Measurements from ENCODE around the gene GINS2. TPM values are rescaled to one million over a fixed set of nuclear protein-coding genes. Genes with fewer than 3 reads are reported as not detected.

GINS2 gene
- total and polyA plus RNA-seq, 2 experiments from 2014 or later: 40.5 to 44.4 TPM

DNA sequence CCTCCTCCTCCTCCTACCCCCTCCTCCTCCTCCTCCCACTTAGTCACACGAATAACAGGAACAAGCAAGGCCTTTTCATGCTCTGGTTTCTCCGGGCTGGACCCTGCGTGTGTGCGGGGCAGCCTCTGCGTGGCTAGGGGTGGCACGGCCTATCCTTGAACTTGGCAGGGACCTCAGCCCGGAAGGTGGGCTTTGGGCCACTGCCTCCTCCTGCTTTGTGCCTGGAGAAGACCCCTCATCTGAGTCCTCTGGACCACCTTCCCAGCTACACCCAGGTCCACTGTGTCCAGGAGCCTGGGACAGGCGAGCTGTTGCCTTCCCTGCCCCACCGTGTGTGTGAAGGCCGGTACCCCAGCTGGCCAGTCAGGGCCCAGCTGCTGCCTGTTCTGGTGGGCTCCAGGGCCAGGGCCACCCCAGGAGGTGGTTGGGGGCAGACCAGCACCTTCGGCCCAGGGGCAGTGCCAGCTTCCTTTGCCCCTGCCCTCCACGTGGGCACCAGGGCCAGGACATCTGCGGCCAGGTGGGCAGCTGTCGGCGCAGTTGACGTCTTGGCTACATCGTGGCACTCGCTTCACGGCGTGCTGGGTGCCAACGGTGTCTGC is 35.4 kb downstream of the GINS2 start:
- Mint-ChIP-seq H3K27me3 (ENCODE audit: insufficient read depth, low read depth, poor library complexity) (peaks cover 10% of the 10 kb centered on the region), H3K27ac (no peak overlapping the region), H3K4me1 (peaks cover 8% of the 10 kb centered on the region; the same call in 2 of the 3 replicates), H3K4me3 (no peak overlapping the region), H3K36me3 (ENCODE audit: low read depth) (peaks cover 58% of the 10 kb centered on the region), H3K9me3 (no peaks in the 10 kb centered on the region)
- Histone ChIP-seq H3K36me3 (ENCODE audit: insufficient read depth) (0 out of 2 replicates have a peak, but pooled peaks cover 7% of the 10 kb centered on the region), H3K4me1 (ENCODE audit: insufficient read depth) (no peaks in the 10 kb centered on the region), H3F3A (replicated peaks; ENCODE audit: low read depth) (peaks cover 26% of the 10 kb centered on the region), H3K27ac (ENCODE audit: low read depth) (no peak overlapping the region), H4K20me1 (replicated peaks; ENCODE audit: insufficient read depth) (peaks cover 12% of the 10 kb centered on the region), H3K27me3 (ENCODE audit: insufficient read depth) (no peaks in the 10 kb centered on the region), H2AFZ (no peak overlapping the region), H3K9me2 (ENCODE audit: insufficient read depth) (no peaks in the 10 kb centered on the region), H3K79me2 (replicated peaks; ENCODE audit: insufficient read depth) (peaks cover 3% of the 10 kb centered on the region; the same call in 1 of the 2 replicates), H3K4me3 (no peak overlapping the region), H3K4me2 (no peak overlapping the region)
- DNase-seq (ENCODE audit: low spot score) (no peak), ATAC-seq (no peak)
- TF ChIP-seq CREB1 (CRISPR knock-in tag; IDR thresholded peaks at IDR 0.05; ENCODE audit: low read depth) (no peak), EZH2 (IDR thresholded peaks at IDR 0.05; ENCODE audit: low read depth, unreplicated experiment) (no peak), POLR2AphosphoS5 (IDR thresholded peaks at IDR 0.05; ENCODE audit: low read depth) (no peak), EZH2phosphoT487 (IDR thresholded peaks at IDR 0.05; ENCODE audit: unreplicated experiment) (no peak), ZNF114 (CRISPR knock-in tag; IDR thresholded peaks at IDR 0.05) (no peak), ZNF331 (CRISPR knock-in tag; IDR thresholded peaks at IDR 0.05; ENCODE audit: low read depth) (no peak), STAT1 (IDR thresholded peaks at IDR 0.05; ENCODE audit: unreplicated experiment) (no peak), NANOG (IDR thresholded peaks at IDR 0.05; ENCODE audit: borderline replicate concordance) (no peak)
- TF ChIP-seq, protein P1, sequence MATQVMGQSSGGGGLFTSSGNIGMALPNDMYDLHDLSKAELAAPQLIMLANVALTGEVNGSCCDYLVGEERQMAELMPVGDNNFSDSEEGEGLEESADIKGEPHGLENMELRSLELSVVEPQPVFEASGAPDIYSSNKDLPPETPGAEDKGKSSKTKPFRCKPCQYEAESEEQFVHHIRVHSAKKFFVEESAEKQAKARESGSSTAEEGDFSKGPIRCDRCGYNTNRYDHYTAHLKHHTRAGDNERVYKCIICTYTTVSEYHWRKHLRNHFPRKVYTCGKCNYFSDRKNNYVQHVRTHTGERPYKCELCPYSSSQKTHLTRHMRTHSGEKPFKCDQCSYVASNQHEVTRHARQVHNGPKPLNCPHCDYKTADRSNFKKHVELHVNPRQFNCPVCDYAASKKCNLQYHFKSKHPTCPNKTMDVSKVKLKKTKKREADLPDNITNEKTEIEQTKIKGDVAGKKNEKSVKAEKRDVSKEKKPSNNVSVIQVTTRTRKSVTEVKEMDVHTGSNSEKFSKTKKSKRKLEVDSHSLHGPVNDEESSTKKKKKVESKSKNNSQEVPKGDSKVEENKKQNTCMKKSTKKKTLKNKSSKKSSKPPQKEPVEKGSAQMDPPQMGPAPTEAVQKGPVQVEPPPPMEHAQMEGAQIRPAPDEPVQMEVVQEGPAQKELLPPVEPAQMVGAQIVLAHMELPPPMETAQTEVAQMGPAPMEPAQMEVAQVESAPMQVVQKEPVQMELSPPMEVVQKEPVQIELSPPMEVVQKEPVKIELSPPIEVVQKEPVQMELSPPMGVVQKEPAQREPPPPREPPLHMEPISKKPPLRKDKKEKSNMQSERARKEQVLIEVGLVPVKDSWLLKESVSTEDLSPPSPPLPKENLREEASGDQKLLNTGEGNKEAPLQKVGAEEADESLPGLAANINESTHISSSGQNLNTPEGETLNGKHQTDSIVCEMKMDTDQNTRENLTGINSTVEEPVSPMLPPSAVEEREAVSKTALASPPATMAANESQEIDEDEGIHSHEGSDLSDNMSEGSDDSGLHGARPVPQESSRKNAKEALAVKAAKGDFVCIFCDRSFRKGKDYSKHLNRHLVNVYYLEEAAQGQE (IDR thresholded peaks at IDR 0.05; ENCODE audit: unreplicated experiment): no peak
- TF ChIP-seq, protein P2, sequence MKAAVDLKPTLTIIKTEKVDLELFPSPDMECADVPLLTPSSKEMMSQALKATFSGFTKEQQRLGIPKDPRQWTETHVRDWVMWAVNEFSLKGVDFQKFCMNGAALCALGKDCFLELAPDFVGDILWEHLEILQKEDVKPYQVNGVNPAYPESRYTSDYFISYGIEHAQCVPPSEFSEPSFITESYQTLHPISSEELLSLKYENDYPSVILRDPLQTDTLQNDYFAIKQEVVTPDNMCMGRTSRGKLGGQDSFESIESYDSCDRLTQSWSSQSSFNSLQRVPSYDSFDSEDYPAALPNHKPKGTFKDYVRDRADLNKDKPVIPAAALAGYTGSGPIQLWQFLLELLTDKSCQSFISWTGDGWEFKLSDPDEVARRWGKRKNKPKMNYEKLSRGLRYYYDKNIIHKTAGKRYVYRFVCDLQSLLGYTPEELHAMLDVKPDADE (IDR thresholded peaks at IDR 0.05): no peak
- TF ChIP-seq, protein P3, sequence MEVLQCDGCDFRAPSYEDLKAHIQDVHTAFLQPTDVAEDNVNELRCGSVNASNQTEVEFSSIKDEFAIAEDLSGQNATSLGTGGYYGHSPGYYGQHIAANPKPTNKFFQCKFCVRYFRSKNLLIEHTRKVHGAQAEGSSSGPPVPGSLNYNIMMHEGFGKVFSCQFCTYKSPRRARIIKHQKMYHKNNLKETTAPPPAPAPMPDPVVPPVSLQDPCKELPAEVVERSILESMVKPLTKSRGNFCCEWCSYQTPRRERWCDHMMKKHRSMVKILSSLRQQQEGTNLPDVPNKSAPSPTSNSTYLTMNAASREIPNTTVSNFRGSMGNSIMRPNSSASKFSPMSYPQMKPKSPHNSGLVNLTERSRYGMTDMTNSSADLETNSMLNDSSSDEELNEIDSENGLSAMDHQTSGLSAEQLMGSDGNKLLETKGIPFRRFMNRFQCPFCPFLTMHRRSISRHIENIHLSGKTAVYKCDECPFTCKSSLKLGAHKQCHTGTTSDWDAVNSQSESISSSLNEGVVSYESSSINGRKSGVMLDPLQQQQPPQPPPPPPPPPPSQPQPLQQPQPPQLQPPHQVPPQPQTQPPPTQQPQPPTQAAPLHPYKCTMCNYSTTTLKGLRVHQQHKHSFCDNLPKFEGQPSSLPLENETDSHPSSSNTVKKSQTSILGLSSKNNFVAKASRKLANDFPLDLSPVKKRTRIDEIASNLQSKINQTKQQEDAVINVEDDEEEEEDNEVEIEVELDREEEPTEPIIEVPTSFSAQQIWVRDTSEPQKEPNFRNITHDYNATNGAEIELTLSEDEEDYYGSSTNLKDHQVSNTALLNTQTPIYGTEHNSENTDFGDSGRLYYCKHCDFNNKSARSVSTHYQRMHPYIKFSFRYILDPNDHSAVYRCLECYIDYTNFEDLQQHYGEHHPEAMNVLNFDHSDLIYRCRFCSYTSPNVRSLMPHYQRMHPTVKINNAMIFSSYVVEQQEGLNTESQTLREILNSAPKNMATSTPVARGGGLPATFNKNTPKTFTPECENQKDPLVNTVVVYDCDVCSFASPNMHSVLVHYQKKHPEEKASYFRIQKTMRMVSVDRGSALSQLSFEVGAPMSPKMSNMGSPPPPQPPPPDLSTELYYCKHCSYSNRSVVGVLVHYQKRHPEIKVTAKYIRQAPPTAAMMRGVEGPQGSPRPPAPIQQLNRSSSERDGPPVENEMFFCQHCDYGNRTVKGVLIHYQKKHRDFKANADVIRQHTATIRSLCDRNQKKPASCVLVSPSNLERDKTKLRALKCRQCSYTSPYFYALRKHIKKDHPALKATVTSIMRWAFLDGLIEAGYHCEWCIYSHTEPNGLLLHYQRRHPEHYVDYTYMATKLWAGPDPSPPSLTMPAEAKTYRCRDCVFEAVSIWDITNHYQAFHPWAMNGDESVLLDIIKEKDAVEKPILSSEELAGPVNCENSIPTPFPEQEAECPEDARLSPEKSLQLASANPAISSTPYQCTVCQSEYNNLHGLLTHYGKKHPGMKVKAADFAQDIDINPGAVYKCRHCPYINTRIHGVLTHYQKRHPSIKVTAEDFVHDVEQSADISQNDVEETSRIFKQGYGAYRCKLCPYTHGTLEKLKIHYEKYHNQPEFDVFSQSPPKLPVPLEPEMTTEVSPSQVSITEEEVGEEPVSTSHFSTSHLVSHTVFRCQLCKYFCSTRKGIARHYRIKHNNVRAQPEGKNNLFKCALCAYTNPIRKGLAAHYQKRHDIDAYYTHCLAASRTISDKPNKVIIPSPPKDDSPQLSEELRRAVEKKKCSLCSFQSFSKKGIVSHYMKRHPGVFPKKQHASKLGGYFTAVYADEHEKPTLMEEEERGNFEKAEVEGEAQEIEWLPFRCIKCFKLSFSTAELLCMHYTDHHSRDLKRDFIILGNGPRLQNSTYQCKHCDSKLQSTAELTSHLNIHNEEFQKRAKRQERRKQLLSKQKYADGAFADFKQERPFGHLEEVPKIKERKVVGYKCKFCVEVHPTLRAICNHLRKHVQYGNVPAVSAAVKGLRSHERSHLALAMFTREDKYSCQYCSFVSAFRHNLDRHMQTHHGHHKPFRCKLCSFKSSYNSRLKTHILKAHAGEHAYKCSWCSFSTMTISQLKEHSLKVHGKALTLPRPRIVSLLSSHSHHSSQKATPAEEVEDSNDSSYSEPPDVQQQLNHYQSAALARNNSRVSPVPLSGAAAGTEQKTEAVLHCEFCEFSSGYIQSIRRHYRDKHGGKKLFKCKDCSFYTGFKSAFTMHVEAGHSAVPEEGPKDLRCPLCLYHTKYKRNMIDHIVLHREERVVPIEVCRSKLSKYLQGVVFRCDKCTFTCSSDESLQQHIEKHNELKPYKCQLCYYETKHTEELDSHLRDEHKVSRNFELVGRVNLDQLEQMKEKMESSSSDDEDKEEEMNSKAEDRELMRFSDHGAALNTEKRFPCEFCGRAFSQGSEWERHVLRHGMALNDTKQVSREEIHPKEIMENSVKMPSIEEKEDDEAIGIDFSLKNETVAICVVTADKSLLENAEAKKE (CRISPR knock-in tag; IDR thresholded peaks at IDR 0.05): no peak
- TF ChIP-seq, protein P4, sequence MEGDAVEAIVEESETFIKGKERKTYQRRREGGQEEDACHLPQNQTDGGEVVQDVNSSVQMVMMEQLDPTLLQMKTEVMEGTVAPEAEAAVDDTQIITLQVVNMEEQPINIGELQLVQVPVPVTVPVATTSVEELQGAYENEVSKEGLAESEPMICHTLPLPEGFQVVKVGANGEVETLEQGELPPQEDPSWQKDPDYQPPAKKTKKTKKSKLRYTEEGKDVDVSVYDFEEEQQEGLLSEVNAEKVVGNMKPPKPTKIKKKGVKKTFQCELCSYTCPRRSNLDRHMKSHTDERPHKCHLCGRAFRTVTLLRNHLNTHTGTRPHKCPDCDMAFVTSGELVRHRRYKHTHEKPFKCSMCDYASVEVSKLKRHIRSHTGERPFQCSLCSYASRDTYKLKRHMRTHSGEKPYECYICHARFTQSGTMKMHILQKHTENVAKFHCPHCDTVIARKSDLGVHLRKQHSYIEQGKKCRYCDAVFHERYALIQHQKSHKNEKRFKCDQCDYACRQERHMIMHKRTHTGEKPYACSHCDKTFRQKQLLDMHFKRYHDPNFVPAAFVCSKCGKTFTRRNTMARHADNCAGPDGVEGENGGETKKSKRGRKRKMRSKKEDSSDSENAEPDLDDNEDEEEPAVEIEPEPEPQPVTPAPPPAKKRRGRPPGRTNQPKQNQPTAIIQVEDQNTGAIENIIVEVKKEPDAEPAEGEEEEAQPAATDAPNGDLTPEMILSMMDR (conservative IDR thresholded peaks at IDR 0.05; ENCODE audit: low read depth in 2 of 2): no peak
